Loucy (cell line): ENCODE data around the gene NMNAT2.

Experiments used
- H2AFZ ChIP-seq: fragments of 200-600 bp; sonication (generic); 2 replicates; pipeline ENCODE4 v1.6.0; 2016; ENCODE audit warnings: antibody characterized with exemption, mild to moderate bottlenecking, low read length, moderate library complexity
- H3F3A ChIP-seq: fragments of 200-600 bp; 2 replicates; pipeline ENCODE4 v1.6.0; 2016; ENCODE audit warnings: antibody characterized with exemption, low read depth, mild to moderate bottlenecking
- H3K27me3 ChIP-seq: fragments of 200-600 bp; sonication (generic); 2 replicates; pipeline ENCODE4 v1.6.1; 2014; ENCODE audit warnings: low read length, mild to moderate bottlenecking; ENCODE audit not compliant: insufficient read depth, poor library complexity, severe bottlenecking
- H3K36me3 ChIP-seq: fragments of 200-600 bp; sonication (generic); 2 replicates; pipeline ENCODE4 v1.6.1; 2016; ENCODE audit warnings: low read length; ENCODE audit not compliant: insufficient read depth
- H3K4me1 ChIP-seq: fragments of 200-600 bp; sonication (generic); 2 replicates; pipeline ENCODE4 v1.5.1; 2014; ENCODE audit warnings: low read length, mild to moderate bottlenecking; ENCODE audit not compliant: insufficient read depth, poor library complexity, severe bottlenecking
- H3K4me2 ChIP-seq: fragments of 200-600 bp; sonication (generic); 2 replicates; pipeline ENCODE4 v1.6.0; 2014; ENCODE audit warnings: antibody characterized with exemption, low read length, low read depth, mild to moderate bottlenecking; ENCODE audit not compliant: poor library complexity, severe bottlenecking
- H3K4me3 ChIP-seq: fragments of 200-600 bp; sonication (generic); 2 replicates; pipeline ENCODE4 v1.5.1; 2014; ENCODE audit warnings: low read length, mild to moderate bottlenecking, mixed read lengths; ENCODE audit not compliant: poor library complexity, severe bottlenecking
- H3K79me2 ChIP-seq: fragments of 200-600 bp; sonication (generic); 2 replicates; pipeline ENCODE4 v1.6.1; 2014; ENCODE audit warnings: low read length; ENCODE audit not compliant: insufficient read depth
- H3K9ac ChIP-seq: fragments of 200-600 bp; sonication (generic); 2 replicates; pipeline ENCODE4 v1.6.0; 2014; ENCODE audit warnings: mild to moderate bottlenecking, low read depth, low read length, moderate library complexity; ENCODE audit not compliant: poor library complexity, severe bottlenecking
- H3K9me2 ChIP-seq: fragments of 200-600 bp; sonication (generic); replicated peaks from 2 replicates; pipeline ENCODE4 v1.6.1; 2016; ENCODE audit warnings: low read depth, low read length, mixed read lengths
- H3K9me3 ChIP-seq: fragments of 200-600 bp; sonication (generic); 2 replicates; pipeline ENCODE4 v1.6.1; 2014; ENCODE audit warnings: mild to moderate bottlenecking, antibody characterized with exemption, low read length, low read depth; ENCODE audit not compliant: insufficient read depth
- H4K20me1 ChIP-seq: fragments of 200-600 bp; sonication (generic); 2 replicates; pipeline ENCODE4 v1.6.0; 2014; ENCODE audit warnings: antibody characterized with exemption, low read length, mild to moderate bottlenecking; ENCODE audit not compliant: insufficient read depth, poor library complexity, severe bottlenecking
- EZH2phosphoT487 ChIP-seq: fragments of 200-600 bp; IDR thresholded peaks from 2 replicates; pipeline ENCODE4 v1.6.1; 2018; ENCODE audit warnings: antibody characterized with exemption, mild to moderate bottlenecking, moderate library complexity, borderline replicate concordance
- TF ChIP-seq, protein P1 (sequence below): fragments of 200-600 bp; sonication (generic); conservative IDR thresholded peaks from 2 replicates; pipeline ENCODE4 v1.5.1; 2014; ENCODE audit warnings: mild to moderate bottlenecking, antibody characterized with exemption, low read length

The NMNAT2 gene

DNA sequence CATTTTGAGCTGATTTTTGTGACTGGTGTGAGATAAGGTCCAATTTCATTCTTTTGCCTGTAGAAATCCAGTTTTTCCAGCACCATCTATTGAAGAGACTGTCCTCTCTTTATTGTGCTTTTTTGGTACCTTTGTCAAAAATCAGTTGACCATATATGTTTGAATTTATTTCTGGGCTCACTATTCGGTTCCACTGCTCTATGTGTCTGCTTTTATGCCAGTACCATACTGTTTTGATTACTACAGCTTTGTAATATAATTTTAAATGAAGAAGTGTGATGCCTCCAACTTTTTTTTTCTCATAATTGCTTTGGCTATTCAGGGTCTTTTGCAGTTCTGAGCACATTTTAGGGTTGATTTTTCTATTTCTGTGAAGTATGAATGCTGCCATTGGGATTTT, 163.1 kb downstream of the NMNAT2 start:
- H3K9me3 ChIP-seq, result no peaks in the 10 kb centered on the region
- H3K4me3 ChIP-seq, result no peak overlapping the region
- H2AFZ ChIP-seq, result no peak overlapping the region
- H3K79me2 ChIP-seq, result no peaks in the 10 kb centered on the region
- H3K4me1 ChIP-seq, result peaks cover 6% of the 10 kb centered on the region
- TF ChIP-seq, protein P1, sequence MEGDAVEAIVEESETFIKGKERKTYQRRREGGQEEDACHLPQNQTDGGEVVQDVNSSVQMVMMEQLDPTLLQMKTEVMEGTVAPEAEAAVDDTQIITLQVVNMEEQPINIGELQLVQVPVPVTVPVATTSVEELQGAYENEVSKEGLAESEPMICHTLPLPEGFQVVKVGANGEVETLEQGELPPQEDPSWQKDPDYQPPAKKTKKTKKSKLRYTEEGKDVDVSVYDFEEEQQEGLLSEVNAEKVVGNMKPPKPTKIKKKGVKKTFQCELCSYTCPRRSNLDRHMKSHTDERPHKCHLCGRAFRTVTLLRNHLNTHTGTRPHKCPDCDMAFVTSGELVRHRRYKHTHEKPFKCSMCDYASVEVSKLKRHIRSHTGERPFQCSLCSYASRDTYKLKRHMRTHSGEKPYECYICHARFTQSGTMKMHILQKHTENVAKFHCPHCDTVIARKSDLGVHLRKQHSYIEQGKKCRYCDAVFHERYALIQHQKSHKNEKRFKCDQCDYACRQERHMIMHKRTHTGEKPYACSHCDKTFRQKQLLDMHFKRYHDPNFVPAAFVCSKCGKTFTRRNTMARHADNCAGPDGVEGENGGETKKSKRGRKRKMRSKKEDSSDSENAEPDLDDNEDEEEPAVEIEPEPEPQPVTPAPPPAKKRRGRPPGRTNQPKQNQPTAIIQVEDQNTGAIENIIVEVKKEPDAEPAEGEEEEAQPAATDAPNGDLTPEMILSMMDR, result no peak
- TF ChIP-seq EZH2phosphoT487, result no peak
- H3K4me2 ChIP-seq, result no peak overlapping the region
- no peaks in the 10 kb centered on the region for H3F3A ChIP-seq
- H3K27me3 ChIP-seq, result no peaks in the 10 kb centered on the region
- no peaks in the 10 kb centered on the region for H3K9me2 ChIP-seq
- H3K36me3 ChIP-seq, result no peaks in the 10 kb centered on the region
- no peaks in the 10 kb centered on the region for H4K20me1 ChIP-seq
- H3K9ac ChIP-seq, result no peak overlapping the region

DNA sequence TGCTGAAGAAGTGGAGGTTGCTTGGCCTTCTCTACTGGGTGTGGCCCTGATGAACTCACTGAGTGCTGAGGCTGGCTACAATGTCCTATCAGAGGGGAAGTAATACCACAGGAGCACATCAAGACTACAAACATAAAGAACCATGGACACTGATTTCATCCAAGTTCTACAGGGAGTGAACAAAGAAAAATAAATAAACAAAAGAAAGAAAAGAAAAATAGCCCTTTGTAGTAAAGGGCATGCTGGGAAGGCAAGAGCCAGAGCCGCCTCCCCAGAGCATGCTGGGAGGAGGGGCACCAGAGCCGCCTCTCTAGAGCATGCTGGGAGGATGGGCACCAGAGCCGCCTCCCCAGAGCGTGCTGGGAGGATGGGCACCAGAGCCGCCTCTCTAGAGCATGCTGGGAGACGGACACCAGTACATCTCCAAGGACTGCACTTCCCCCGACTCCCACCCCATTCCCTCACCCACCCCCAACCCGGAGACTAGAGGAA, 166.2 kb downstream of the NMNAT2 start:
- no peaks in the 10 kb centered on the region for H4K20me1 ChIP-seq
- H3K4me2 ChIP-seq, result no peak overlapping the region
- no peak overlapping the region for H3K4me3 ChIP-seq
- no peak overlapping the region for H2AFZ ChIP-seq
- H3K9me2 ChIP-seq, result no peaks in the 10 kb centered on the region
- H3K36me3 ChIP-seq, result no peaks in the 10 kb centered on the region
- H3F3A ChIP-seq, result no peaks in the 10 kb centered on the region
- TF ChIP-seq, protein P1, result no peak
- no peaks in the 10 kb centered on the region for H3K27me3 ChIP-seq
- no peaks in the 10 kb centered on the region for H3K79me2 ChIP-seq
- H3K4me1 ChIP-seq, result peaks cover 16% of the 10 kb centered on the region
- H3K9ac ChIP-seq, result no peak overlapping the region
- no peaks in the 10 kb centered on the region for H3K9me3 ChIP-seq

DNA sequence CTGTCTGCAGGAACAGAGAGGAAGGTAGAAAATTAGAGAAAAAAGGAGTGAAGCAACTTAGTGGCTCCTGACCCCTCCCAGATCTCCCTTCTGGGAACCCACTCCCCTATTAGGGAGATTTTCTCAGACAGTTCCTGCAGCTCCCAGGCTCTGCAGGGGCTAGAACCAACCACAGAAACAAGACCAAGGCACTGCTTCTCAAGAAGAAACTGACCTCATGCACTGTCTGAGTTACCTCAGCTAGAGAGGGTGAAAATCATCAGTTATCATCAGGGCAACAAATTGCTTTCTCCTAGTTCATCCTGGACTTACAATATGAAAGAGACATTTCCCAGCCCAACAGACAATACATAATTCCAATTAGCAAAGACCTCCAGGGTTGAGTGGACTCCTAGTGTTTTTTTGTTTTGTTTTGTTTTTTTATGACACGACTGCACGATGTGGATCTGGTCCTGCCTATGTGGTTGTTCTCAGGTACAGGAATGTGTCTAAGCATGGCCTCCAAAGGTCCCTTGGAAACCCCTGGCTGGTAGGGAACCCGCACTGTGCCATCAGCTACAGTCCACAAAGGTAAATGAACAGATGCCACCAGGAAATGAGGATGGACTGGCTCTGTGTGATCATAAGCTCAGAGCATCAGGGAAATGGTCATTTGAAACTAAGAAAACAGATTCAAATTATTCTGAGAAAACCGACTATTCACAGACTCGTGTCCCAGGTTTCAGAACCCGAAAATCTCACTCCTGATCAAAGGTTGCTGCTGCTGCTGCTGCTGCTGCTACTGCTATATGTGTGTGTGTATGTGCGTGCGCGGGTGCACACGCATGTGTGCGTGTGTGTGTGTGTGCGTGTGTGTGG, 166.8 kb downstream of the NMNAT2 start:
- no peaks in the 10 kb centered on the region for H3F3A ChIP-seq
- no peak overlapping the region for H3K9ac ChIP-seq
- H2AFZ ChIP-seq, result no peak overlapping the region
- H3K4me3 ChIP-seq, result no peak overlapping the region
- no peaks in the 10 kb centered on the region for H3K79me2 ChIP-seq
- no peaks in the 10 kb centered on the region for H4K20me1 ChIP-seq
- H3K36me3 ChIP-seq, result no peaks in the 10 kb centered on the region
- H3K4me1 ChIP-seq, result peaks cover 16% of the 10 kb centered on the region
- H3K9me2 ChIP-seq, result no peaks in the 10 kb centered on the region
- H3K4me2 ChIP-seq, result no peak overlapping the region
- TF ChIP-seq, protein P1, result no peak
- TF ChIP-seq EZH2phosphoT487, result no peak
- H3K9me3 ChIP-seq, result no peaks in the 10 kb centered on the region
- H3K27me3 ChIP-seq, result no peaks in the 10 kb centered on the region
